Liver (tissue), 9 donors: ENCODE data around the gene KIAA1217. TPM values are rescaled to one million over a fixed set of nuclear protein-coding genes. Genes with fewer than 3 reads are reported as not detected.

ENCODE experiments used
- DNase-seq: peaks from one replicate; pipeline ENCODE4 v3.0.0-alpha.2; 2017; ENCODE audit warnings: low spot score
- H3K27ac ChIP-seq, 2 donors: one replicate each; pipeline ENCODE4 v1.7.0; 2013; ENCODE audit warnings: inconsistent platforms in 2 of 2, low read length in 2 of 2, control low read depth in 1 of 2, low read depth in 1 of 2, mild to moderate bottlenecking in 1 of 2
- H3K27me3 ChIP-seq, 4 donors: one replicate each; pipeline versions ENCODE4 v1.6.1 to v1.7.0; 2013; ENCODE audit warnings: low read length in 3 of 4, inconsistent platforms in 1 of 4, mild to moderate bottlenecking in 1 of 4, moderate library complexity in 1 of 4; ENCODE audit not compliant: control insufficient read depth in 4 of 4, insufficient read depth in 4 of 4
- H3K36me3 ChIP-seq, 4 donors: one replicate each; pipeline versions ENCODE4 v1.6.1 to v1.7.0; 2013; ENCODE audit warnings: low read length in 3 of 4, mild to moderate bottlenecking in 3 of 4, low read depth in 1 of 4, moderate library complexity in 1 of 4; ENCODE audit not compliant: control insufficient read depth in 4 of 4, insufficient read depth in 3 of 4
- H3K4me1 ChIP-seq, 4 donors: one replicate each; pipeline versions ENCODE4 v1.6.1 to v1.7.0; 2013; ENCODE audit warnings: low read length in 3 of 4, mild to moderate bottlenecking in 3 of 4, moderate library complexity in 1 of 4; ENCODE audit not compliant: control insufficient read depth in 4 of 4, insufficient read depth in 4 of 4
- H3K4me3 ChIP-seq, 3 donors: one replicate each; pipeline versions ENCODE4 v1.6.1 to v1.7.0; 2013; ENCODE audit warnings: low read length in 3 of 3, control low read depth in 1 of 3, low read depth in 1 of 3, mild to moderate bottlenecking in 1 of 3
- H3K9ac ChIP-seq, 2 donors: one replicate each; pipeline ENCODE4 v1.7.0; 2013; ENCODE audit warnings: low read length in 2 of 2, mild to moderate bottlenecking in 2 of 2, moderate library complexity in 2 of 2, control low read depth in 1 of 2, low read depth in 1 of 2
- H3K9me3 ChIP-seq, 4 donors: one replicate each; pipeline versions ENCODE4 v1.6.1 to v1.7.0; 2013; ENCODE audit warnings: low read length in 3 of 4; ENCODE audit not compliant: control insufficient read depth in 4 of 4
- ATF3 ChIP-seq: IDR thresholded peaks from 2 replicates; pipeline ENCODE4 v1.6.1; 2016; ENCODE audit warnings: antibody characterized with exemption
- EGR1 ChIP-seq, 2 donors: IDR thresholded peaks; 2 replicates each; pipeline ENCODE4 v1.6.1; 2016 to 2018; ENCODE audit warnings: antibody characterized with exemption in 2 of 2, low read depth in 2 of 2
- FOXA1 ChIP-seq: IDR thresholded peaks from 2 replicates; pipeline ENCODE4 v1.6.1; 2016; ENCODE audit warnings: antibody characterized with exemption
- FOXA2 ChIP-seq: IDR thresholded peaks from 2 replicates; pipeline ENCODE4 v1.6.1; 2016; ENCODE audit warnings: antibody characterized with exemption
- GABPA ChIP-seq, 2 donors: IDR thresholded peaks in 1 of 2; conservative IDR thresholded peaks in 1 of 2; 2 replicates each; pipeline ENCODE4 v1.6.1; 2016; ENCODE audit warnings: antibody characterized with exemption in 2 of 2, mild to moderate bottlenecking in 1 of 2, moderate library complexity in 1 of 2
- HNF4A ChIP-seq, 2 donors: conservative IDR thresholded peaks; 2 replicates each; pipeline ENCODE4 v1.6.1; 2016; ENCODE audit warnings: antibody characterized with exemption in 2 of 2, mild to moderate bottlenecking in 2 of 2
- HNF4G ChIP-seq: IDR thresholded peaks from 2 replicates; pipeline ENCODE4 v1.6.1; 2016; ENCODE audit warnings: antibody characterized with exemption
- JUND ChIP-seq, 2 donors: IDR thresholded peaks; 2 replicates each; pipeline ENCODE4 v1.6.1; 2016; ENCODE audit warnings: antibody characterized with exemption in 2 of 2
- MAX ChIP-seq: IDR thresholded peaks from 2 replicates; pipeline ENCODE4 v1.6.1; 2016; ENCODE audit warnings: antibody characterized with exemption
- NR2F2 ChIP-seq: IDR thresholded peaks from 2 replicates; pipeline ENCODE4 v1.6.1; 2016; ENCODE audit warnings: antibody characterized with exemption
- RAD21 ChIP-seq, 2 donors: IDR thresholded peaks; 2 replicates each; pipeline ENCODE4 v1.6.1; 2016; ENCODE audit warnings: antibody characterized with exemption in 2 of 2, mild to moderate bottlenecking in 2 of 2
- RXRA ChIP-seq, 2 donors: IDR thresholded peaks; 2 replicates each; pipeline ENCODE4 v1.6.1; 2017 to 2018; ENCODE audit warnings: antibody characterized with exemption in 2 of 2, mild to moderate bottlenecking in 1 of 2
- SP1 ChIP-seq: IDR thresholded peaks from 2 replicates; pipeline ENCODE4 v1.6.1; 2018; ENCODE audit warnings: antibody characterized with exemption, mild to moderate bottlenecking
- TAF1 ChIP-seq: conservative IDR thresholded peaks from 2 replicates; pipeline ENCODE4 v1.6.1; 2016; ENCODE audit warnings: antibody characterized with exemption, mild to moderate bottlenecking
- YY1 ChIP-seq: IDR thresholded peaks from 2 replicates; pipeline ENCODE4 v1.6.1; 2016; ENCODE audit warnings: antibody characterized with exemption, mild to moderate bottlenecking
- ZBTB33 ChIP-seq: IDR thresholded peaks from 2 replicates; pipeline ENCODE4 v1.6.1; 2016; ENCODE audit warnings: antibody characterized with exemption
- WGBS: extraction: QIAGEN DNeasy Blood & Tissue Kit; methylation state at CpG from one replicate; pipeline ENCODE4 v1.1.7; 2013; 5-methylcytosine and 5-hydroxymethylcytosine counted together
- polyA plus RNA-seq, 2 donors: library from polyadenylated mRNA; stranded (reverse) in 1 of 2; unstranded in 1 of 2; fragments of 200-250 nt in 1 of 2; fragments of >200 nt in 1 of 2; fragmentation: Nextera tagmentation in 1 of 2; extraction: Ambion mirVana in 1 of 2; gene quantifications; one replicate each; pipeline versions ENCODE4 v1.2.1 to v1.2.3, GENCODE V29; 2013 to 2015
- total RNA-seq, 2 donors: library from RNA; depleted of rRNA; stranded (reverse); fragments of >200 nt; gene quantifications; one replicate each; pipeline ENCODE4 v1.2.3, GENCODE V29; 2014
- TF ChIP-seq, protein P1 (sequence below): IDR thresholded peaks from 2 replicates; pipeline ENCODE4 v1.6.1; 2016; ENCODE audit warnings: antibody characterized with exemption, mild to moderate bottlenecking
- TF ChIP-seq, protein P2 (sequence below): fragments of 150-350 bp; IDR thresholded peaks from 2 replicates; pipeline ENCODE4 v1.5.1; 2017; ENCODE audit warnings: improper control_type of control experiment, low read depth, low read length; ENCODE audit not compliant: missing input control
- donor health status: healthy.
- donor health status: healthy.
- donor health status: healthy.
- donor health status: healthy.
- donor health status: healthy.

The KIAA1217 gene
- total and polyA plus RNA-seq, 4 donors, result 4.5 to 12.8 (median 6.8) TPM

DNA sequence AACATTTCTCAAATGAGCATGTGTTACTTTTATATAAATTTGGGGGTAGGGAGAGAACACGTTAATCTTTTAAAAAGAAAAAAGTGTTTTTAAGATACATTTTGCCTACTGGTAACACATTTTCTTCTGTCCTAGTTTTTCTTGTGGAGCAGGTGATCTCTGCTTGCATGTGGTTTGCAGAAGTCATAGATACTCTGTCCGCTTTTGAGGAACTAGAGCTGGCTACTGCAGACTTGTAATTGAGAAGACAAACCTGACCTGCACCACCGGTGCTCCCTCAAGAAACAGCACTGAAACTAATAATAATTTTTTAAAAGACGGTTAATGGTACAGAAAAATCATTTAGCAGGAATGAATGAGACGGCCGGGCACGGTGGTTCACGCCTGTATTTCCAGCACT, 243.1 kb downstream of the KIAA1217 start:
- Histone ChIP-seq H3K27me3 (no peaks in the 10 kb centered on the region), H3K27ac (no peak overlapping the region), H3K4me3 (no peak overlapping the region), H3K9ac (no peak overlapping the region), H3K9me3 (no peaks in the 10 kb centered on the region), H3K4me1 (peaks cover 0 to 7% (median 5%) of the 10 kb centered on the region in 4 donors), H3K36me3 (no peaks in the 10 kb centered on the region)
- no peak for TF ChIP-seq HNF4A (conservative IDR thresholded peaks at IDR 0.05)
- no peak for TF ChIP-seq ZBTB33
- TF ChIP-seq FOXA2, result no peak
- TF ChIP-seq TAF1, result no peak
- TF ChIP-seq SP1, result no peak
- no peak for TF ChIP-seq FOXA1
- TF ChIP-seq, protein P1, sequence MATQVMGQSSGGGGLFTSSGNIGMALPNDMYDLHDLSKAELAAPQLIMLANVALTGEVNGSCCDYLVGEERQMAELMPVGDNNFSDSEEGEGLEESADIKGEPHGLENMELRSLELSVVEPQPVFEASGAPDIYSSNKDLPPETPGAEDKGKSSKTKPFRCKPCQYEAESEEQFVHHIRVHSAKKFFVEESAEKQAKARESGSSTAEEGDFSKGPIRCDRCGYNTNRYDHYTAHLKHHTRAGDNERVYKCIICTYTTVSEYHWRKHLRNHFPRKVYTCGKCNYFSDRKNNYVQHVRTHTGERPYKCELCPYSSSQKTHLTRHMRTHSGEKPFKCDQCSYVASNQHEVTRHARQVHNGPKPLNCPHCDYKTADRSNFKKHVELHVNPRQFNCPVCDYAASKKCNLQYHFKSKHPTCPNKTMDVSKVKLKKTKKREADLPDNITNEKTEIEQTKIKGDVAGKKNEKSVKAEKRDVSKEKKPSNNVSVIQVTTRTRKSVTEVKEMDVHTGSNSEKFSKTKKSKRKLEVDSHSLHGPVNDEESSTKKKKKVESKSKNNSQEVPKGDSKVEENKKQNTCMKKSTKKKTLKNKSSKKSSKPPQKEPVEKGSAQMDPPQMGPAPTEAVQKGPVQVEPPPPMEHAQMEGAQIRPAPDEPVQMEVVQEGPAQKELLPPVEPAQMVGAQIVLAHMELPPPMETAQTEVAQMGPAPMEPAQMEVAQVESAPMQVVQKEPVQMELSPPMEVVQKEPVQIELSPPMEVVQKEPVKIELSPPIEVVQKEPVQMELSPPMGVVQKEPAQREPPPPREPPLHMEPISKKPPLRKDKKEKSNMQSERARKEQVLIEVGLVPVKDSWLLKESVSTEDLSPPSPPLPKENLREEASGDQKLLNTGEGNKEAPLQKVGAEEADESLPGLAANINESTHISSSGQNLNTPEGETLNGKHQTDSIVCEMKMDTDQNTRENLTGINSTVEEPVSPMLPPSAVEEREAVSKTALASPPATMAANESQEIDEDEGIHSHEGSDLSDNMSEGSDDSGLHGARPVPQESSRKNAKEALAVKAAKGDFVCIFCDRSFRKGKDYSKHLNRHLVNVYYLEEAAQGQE, result no peak
- TF ChIP-seq MAX, result no peak
- TF ChIP-seq HNF4G, result no peak
- TF ChIP-seq RAD21 (IDR thresholded peaks at IDR 0.05), result no peak
- no peak for TF ChIP-seq GABPA (IDR thresholded peaks at IDR 0.05 in 1 of 2, conservative IDR thresholded peaks at IDR 0.05 in 1 of 2)
- TF ChIP-seq EGR1 (IDR thresholded peaks at IDR 0.05; ENCODE audit: low read depth in 2 of 2), result no peak
- no peak for TF ChIP-seq ATF3
- TF ChIP-seq, protein P2, sequence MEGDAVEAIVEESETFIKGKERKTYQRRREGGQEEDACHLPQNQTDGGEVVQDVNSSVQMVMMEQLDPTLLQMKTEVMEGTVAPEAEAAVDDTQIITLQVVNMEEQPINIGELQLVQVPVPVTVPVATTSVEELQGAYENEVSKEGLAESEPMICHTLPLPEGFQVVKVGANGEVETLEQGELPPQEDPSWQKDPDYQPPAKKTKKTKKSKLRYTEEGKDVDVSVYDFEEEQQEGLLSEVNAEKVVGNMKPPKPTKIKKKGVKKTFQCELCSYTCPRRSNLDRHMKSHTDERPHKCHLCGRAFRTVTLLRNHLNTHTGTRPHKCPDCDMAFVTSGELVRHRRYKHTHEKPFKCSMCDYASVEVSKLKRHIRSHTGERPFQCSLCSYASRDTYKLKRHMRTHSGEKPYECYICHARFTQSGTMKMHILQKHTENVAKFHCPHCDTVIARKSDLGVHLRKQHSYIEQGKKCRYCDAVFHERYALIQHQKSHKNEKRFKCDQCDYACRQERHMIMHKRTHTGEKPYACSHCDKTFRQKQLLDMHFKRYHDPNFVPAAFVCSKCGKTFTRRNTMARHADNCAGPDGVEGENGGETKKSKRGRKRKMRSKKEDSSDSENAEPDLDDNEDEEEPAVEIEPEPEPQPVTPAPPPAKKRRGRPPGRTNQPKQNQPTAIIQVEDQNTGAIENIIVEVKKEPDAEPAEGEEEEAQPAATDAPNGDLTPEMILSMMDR, result no peak
- no peak for TF ChIP-seq YY1
- no peak for TF ChIP-seq JUND (IDR thresholded peaks at IDR 0.05)
- TF ChIP-seq RXRA (IDR thresholded peaks at IDR 0.05), result no peak
- no peak for TF ChIP-seq NR2F2
- 93% methylated on average over 8 of the region's 8 CpGs for WGBS
- DNase-seq, result no peak
